CD14-positive monocyte (primary cell): ENCODE results near the gene ATP8B3. TPM values are rescaled to one million over a fixed set of nuclear protein-coding genes. Genes with fewer than 3 reads are reported as not detected.

ENCODE experiments used
- DNase-seq, 3 donors: peaks; one replicate each; pipeline ENCODE4 v3.0.0-alpha.2; 2011 to 2022
- H2AFZ ChIP-seq: 2 replicates; pipeline ENCODE4 v1.6.0; 2012; ENCODE audit warnings: mild to moderate bottlenecking, low read depth, low read length, inconsistent platforms; ENCODE audit not compliant: insufficient read depth, poor library complexity, severe bottlenecking
- H3K27ac ChIP-seq, 2 donors: 1 replicate in 1 of 2; 2 replicates in 1 of 2; pipeline ENCODE4 v1.5.1; 2012 to 2013; ENCODE audit warnings: low read length in 2 of 2, control low read depth in 1 of 2, inconsistent platforms in 1 of 2, low read depth in 1 of 2, mild to moderate bottlenecking in 1 of 2
- H3K27me3 ChIP-seq, 2 donors: one replicate each; pipeline versions ENCODE4 v1.6.0 to v1.6.1; 2011 to 2013; ENCODE audit warnings: low read length in 2 of 2; ENCODE audit not compliant: control insufficient read depth in 2 of 2, insufficient read depth in 2 of 2
- H3K36me3 ChIP-seq, 2 donors: replicated peaks in 1 of 2; 1 replicate in 1 of 2; 2 replicates in 1 of 2; pipeline versions ENCODE4 v1.5.1 to v1.6.1; 2012 to 2013; ENCODE audit warnings: low read length in 2 of 2, control low read depth in 1 of 2, inconsistent platforms in 1 of 2, mild to moderate bottlenecking in 1 of 2; ENCODE audit not compliant: insufficient read depth in 2 of 2, control insufficient read depth in 1 of 2
- H3K4me1 ChIP-seq, 2 donors: 1 replicate in 1 of 2; 2 replicates in 1 of 2; pipeline versions ENCODE4 v1.5.1 to v1.6.1; 2012 to 2013; ENCODE audit warnings: low read length in 2 of 2, control low read depth in 1 of 2, inconsistent platforms in 1 of 2, mild to moderate bottlenecking in 1 of 2, moderate library complexity in 1 of 2; ENCODE audit not compliant: insufficient read depth in 2 of 2, control insufficient read depth in 1 of 2
- H3K4me2 ChIP-seq: replicated peaks from 2 replicates; pipeline ENCODE3; 2012; ENCODE audit warnings: low read length, moderate library complexity, mild to moderate bottlenecking; ENCODE audit not compliant: poor library complexity, severe bottlenecking; ENCODE audit errors: extremely low read depth
- H3K4me3 ChIP-seq, 3 experiments: fragments of 200-600 bp in 1 of 3; sonication (generic) in 1 of 3; replicated peaks in 1 of 3; 1 replicate in 2 of 3; 2 replicates in 1 of 3; pipeline ENCODE4 v1.5.1; 2011 to 2013; ENCODE audit warnings: low read length in 3 of 3, mild to moderate bottlenecking in 3 of 3, control low read depth in 2 of 3, low read depth in 2 of 3, inconsistent platforms in 1 of 3, moderate library complexity in 1 of 3
- H3K79me2 ChIP-seq: 2 replicates; pipeline ENCODE4 v1.6.0; 2012; ENCODE audit warnings: mild to moderate bottlenecking, control low read depth, inconsistent platforms, low read length, moderate library complexity; ENCODE audit not compliant: insufficient read depth
- H3K9ac ChIP-seq: 2 replicates; pipeline ENCODE4 v1.6.0; 2017; ENCODE audit warnings: low read length, mild to moderate bottlenecking; ENCODE audit not compliant: insufficient read depth, poor library complexity, severe bottlenecking
- H3K9me3 ChIP-seq, 2 donors: replicated peaks in 1 of 2; 1 replicate in 1 of 2; 2 replicates in 1 of 2; pipeline versions ENCODE4 v1.5.1 to v1.6.1; 2012 to 2013; ENCODE audit warnings: low read length in 2 of 2, control low read depth in 1 of 2; ENCODE audit not compliant: control insufficient read depth in 1 of 2, insufficient read depth in 1 of 2
- H4K20me1 ChIP-seq: 2 replicates; pipeline ENCODE4 v1.6.0; 2012; ENCODE audit warnings: mild to moderate bottlenecking, low read length, control low read depth, moderate library complexity; ENCODE audit not compliant: insufficient read depth
- H3K27ac Mint-ChIP-seq, 7 donors: one replicate each; pipeline ENCODE4 v1.8.0; 2020; ENCODE audit warnings: mild to moderate bottlenecking in 7 of 7, mixed read lengths in 7 of 7, moderate library complexity in 6 of 7, inconsistent platforms in 2 of 7
- H3K27me3 Mint-ChIP-seq, 3 donors: one replicate each; pipeline ENCODE4 v1.8.0; 2021 to 2022; ENCODE audit warnings: low read depth in 3 of 3, mild to moderate bottlenecking in 3 of 3, mixed read lengths in 3 of 3, moderate library complexity in 3 of 3, inconsistent platforms in 1 of 3
- H3K36me3 Mint-ChIP-seq, 2 donors: one replicate each; pipeline ENCODE4 v1.8.0; 2020; ENCODE audit warnings: mixed read lengths in 2 of 2, inconsistent platforms in 1 of 2, mild to moderate bottlenecking in 1 of 2
- H3K4me1 Mint-ChIP-seq: one replicate; pipeline ENCODE4 v1.8.0; 2020; ENCODE audit warnings: mild to moderate bottlenecking, mixed read lengths
- H3K4me3 Mint-ChIP-seq, 2 donors: one replicate each; pipeline ENCODE4 v1.8.0; 2020; ENCODE audit warnings: mild to moderate bottlenecking in 2 of 2, mixed read lengths in 2 of 2, moderate library complexity in 1 of 2
- H3K9me3 Mint-ChIP-seq, 7 donors: one replicate each; pipeline ENCODE4 v1.8.0; 2020 to 2022; ENCODE audit warnings: mixed read lengths in 7 of 7, mild to moderate bottlenecking in 6 of 7, moderate library complexity in 6 of 7, inconsistent platforms in 2 of 7
- CTCF ChIP-seq: fragments of 200-600 bp; IDR thresholded peaks from one replicate; pipeline ENCODE4 v1.8.0; 2022; ENCODE audit warnings: antibody characterized with exemption, mild to moderate bottlenecking
- WGBS: methylation state at CpG from one replicate; pipeline ENCODE4 v1.1.5; 2013; ENCODE audit warnings: missing lambda C conversion rate; ENCODE audit not compliant: insufficient coverage; 5-methylcytosine and 5-hydroxymethylcytosine counted together
- intact Hi-C, 2 donors: fragments of 100-400 bp; cut with micrococcal nuclease; formaldehyde crosslinking; loops; one replicate each; pipeline versions ENCODE4 v1.15.0 to v1.15.1; 2023
- polyA plus RNA-seq, 3 donors: library from polyadenylated mRNA; depleted of rRNA in 1 of 3; unstranded in 2 of 3; stranded (reverse) in 1 of 3; fragments of 300-500 nt in 2 of 3; fragments of >200 nt in 1 of 3; fragmentation: Illumina TruSeq in 2 of 3; gene quantifications; 1 replicate in 2 of 3; 2 replicates in 1 of 3; pipeline ENCODE4 v1.2.3, GENCODE V29; 2012 to 2021

The ATP8B3 gene
- polyA plus RNA-seq, 3 donors: 1.6 to 8.2 (median 1.8) TPM

- H3K27ac Mint-ChIP-seq: no peak overlapping the region
- WGBS: 4% methylated on average over 26 of the region's 38 CpGs
- no peak overlapping the region for H3K9ac ChIP-seq
These were observed 45.9 kb downstream of the ATP8B3 start for GRCh38 chr19:1765904-1766799.

More at GRCh38 chr19:1765904-1766799, 45.9 kb downstream of the ATP8B3 start:
- TF ChIP-seq CTCF: no peak
- H3K4me3 ChIP-seq: no peak overlapping the region
- H3K4me3 Mint-ChIP-seq: peak overlapping the region in 1 of 2 donors; percentile 78
- no peaks in the 10 kb centered on the region for H3K79me2 ChIP-seq
- H3K27ac ChIP-seq: no peak overlapping the region
- DNase-seq: no peak
- H3K27me3 ChIP-seq: peaks cover 45 to 99% of the 10 kb centered on the region in 2 donors
- H4K20me1 ChIP-seq: no peaks in the 10 kb centered on the region
- no peaks in the 10 kb centered on the region for H3K4me1 ChIP-seq
- H3K9me3 ChIP-seq: peaks cover 17 to 41% of the 10 kb centered on the region in 2 donors
- no peaks in the 10 kb centered on the region for H3K36me3 ChIP-seq
- H3K4me1 Mint-ChIP-seq: peaks cover 2% of the 10 kb centered on the region
- intact Hi-C loops: loop anchor here (2.0 to 10.0 kb wide), 3 partner anchors 141 to 219 kb away; no protein-coding TSS in a partner anchor
- H3K9me3 Mint-ChIP-seq: peaks cover 8 to 31% (median 22%) of the 10 kb centered on the region in 7 donors
- peaks cover 79 to 99% (median 88%) of the 10 kb centered on the region in 3 donors for H3K27me3 Mint-ChIP-seq
- no peak overlapping the region for H2AFZ ChIP-seq
- peaks cover 0 to 7% of the 10 kb centered on the region in 2 donors for H3K36me3 Mint-ChIP-seq
- H3K4me2 ChIP-seq: no peak overlapping the region
